H1 (cell line): Measurements from ENCODE around the gene DTD1. TPM values are rescaled to one million over a fixed set of nuclear protein-coding genes. Genes with fewer than 3 reads are reported as not detected.

Experiments
- CHD7 ChIP-seq: fragments of 300-600 bp; sonication (generic); IDR thresholded peaks from 2 replicates; pipeline ENCODE4 v1.7.1; 2012; ENCODE audit warnings: low read length, moderate library complexity, mild to moderate bottlenecking, inconsistent platforms; ENCODE audit not compliant: insufficient replicate concordance
- TAF7 ChIP-seq: optimal IDR thresholded peaks from 2 replicates; pipeline ENCODE3; 2011; ENCODE audit warnings: low read depth, mild to moderate bottlenecking, inconsistent platforms, low read length, moderate library complexity, borderline replicate concordance
- polyA plus RNA-seq, 7 experiments: library from polyadenylated mRNA; depleted of rRNA in 3 of 7; stranded (reverse) in 5 of 7; unstranded in 2 of 7; fragments of >200 nt in 5 of 7; fragments of 200-250 nt in 2 of 7; gene quantifications; 1 replicate in 5 of 7; 2 replicates in 1 of 7; 4 replicates in 1 of 7; pipeline versions ENCODE4 v1.2.1 to v1.2.3, GENCODE V29; 2011 to 2013; ENCODE audit warnings: missing spikeins in 2 of 7, mixed read lengths in 2 of 7
- total RNA-seq: library from RNA; stranded (reverse); fragmentation: NEBNext Ultra II Directional; extraction: Animal tissue kit (Norgen Biotek cat#: 25700); gene quantifications from 2 replicates; pipeline ENCODE4 v1.2.1, GENCODE V29; 2021

The DTD1 gene
- total and polyA plus RNA-seq, 2 of the 8 experiments (the other 6 are each of a cell fraction or from before 2014, with no cell fraction given): 49.7 to 66.6 TPM

- TF ChIP-seq CHD7 (no peak), TAF7 (no peak)
These were observed 220.9 kb downstream of the DTD1 start (continued) for GRCh38 chr20:18808712-18809111.
